ENCODE measurements around the gene SNX20. TPM values are rescaled to one million over a fixed set of nuclear protein-coding genes. Genes with fewer than 3 reads are reported as not detected.
A peak's percentile ranks its signal among the peaks of the same experiment; 100 is the strongest.

SNX20 gene
- total RNA-seq, 1 experiment from 2014 or later: not detected

DNA sequence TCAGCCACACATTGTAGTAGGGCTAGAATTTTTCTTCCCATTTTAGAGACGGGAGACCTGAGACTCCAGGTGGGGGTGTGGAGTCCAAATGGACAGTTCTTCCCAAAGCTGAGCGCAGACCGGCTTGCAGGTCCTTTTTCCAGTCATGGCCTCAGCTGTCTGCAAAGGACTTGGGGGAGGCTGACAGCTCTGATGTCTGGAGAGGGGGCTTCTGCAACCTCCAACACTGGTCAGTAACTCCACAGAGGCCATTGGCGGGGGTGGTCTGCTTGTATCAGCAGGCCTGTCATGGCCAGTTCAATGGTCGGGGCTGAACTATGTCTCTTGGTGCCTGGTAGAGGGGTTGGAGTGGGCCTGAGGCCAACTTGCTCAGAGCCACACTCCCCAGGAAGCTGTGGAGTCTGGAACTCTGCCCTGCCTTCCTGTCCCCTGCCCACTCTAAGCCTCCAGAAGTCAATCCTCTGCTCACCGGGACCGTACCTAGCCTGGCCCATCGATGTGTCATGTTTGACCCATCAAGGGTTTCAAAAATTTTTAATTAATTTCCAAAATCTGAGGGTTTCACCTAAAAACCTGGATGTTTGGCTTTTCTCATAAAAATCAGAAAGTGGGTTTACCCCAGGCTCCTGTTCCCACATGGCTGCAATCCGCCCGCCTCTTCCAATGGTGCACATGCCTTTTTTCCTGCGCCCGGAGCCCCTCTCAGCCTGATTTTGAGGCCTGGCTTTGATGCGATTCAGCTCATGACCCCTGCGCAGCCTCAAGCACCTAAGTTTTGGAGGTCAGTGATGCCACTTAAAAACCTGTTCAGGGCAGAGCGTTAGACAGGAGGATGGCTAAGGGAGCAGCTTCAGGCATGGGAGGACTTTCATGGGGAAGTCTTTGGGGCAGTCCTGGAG lies 39.9 kb downstream of the SNX20 start:
- in situ Hi-C loops (cut with HindIII; ENCODE audit: low sequenced_read_pairs): no loop called here
- no peak for DNase-seq (ENCODE audit: low spot score)

DNA sequence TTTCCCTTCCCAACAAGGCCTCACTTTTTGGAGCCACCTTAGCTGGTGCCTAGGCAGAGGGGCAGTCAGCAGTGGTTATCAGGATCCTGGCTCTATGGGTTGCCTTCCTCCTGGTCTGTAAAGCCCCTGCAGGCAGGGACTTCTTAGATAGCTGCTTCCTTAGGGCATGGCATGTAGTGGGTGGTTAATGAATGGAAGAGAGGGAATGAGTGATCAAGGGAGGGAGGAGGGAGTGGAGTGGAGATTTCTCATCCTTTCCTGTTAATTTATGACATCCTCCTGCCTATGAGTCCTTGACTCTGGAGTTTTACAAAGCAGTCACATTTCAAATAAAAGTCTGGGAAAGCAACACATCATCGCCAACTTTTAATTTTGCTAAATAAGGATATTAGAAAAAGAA lies 40.7 kb downstream of the SNX20 start:
- DNase-seq (ENCODE audit: low spot score): no peak
- in situ Hi-C loops (cut with HindIII; ENCODE audit: low sequenced_read_pairs): no loop called here

DNA sequence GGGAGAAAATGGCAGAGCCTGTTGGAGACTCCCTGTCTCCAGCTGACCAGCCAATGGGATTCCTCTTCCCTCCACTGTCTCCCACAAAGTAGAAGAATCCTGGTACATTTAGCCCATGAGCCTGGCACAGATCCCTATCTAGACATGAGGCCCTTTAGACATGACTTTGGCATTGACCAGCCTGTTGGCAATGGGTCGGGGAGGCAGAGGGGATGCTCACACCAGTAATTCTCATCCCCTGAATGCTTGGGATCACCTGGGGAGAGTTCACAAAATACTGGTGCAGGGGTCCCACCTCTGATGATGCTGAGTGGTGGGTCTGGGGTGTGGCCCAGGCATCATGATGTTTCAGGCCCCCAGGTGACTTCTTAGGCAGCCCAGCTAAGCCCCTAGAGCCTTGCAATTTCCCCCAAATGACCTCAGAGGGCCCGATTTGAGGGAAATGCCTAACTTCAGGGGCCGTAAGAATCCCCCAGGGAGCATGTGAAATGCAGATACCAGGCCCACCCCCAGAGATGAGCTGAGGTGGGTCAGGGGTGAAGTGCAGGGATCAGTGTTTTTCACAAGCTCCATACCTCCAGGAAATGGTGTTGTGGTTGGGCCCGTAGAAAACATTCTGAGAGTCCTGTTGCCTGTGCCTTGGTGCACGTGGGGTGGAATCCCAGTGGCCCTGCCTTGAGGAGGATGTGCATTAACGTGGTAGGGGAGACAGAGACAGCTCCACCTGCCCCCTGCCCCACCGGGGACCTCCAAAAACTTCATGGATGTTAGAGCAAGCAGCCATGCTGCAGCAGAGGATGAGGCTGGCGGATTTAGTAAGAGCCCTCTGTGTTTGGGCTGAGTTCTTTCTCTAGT lies 42.1 kb downstream of the SNX20 start:
- no peak for DNase-seq (ENCODE audit: low spot score)
- in situ Hi-C loops (cut with HindIII; ENCODE audit: low sequenced_read_pairs): no loop called here

DNA sequence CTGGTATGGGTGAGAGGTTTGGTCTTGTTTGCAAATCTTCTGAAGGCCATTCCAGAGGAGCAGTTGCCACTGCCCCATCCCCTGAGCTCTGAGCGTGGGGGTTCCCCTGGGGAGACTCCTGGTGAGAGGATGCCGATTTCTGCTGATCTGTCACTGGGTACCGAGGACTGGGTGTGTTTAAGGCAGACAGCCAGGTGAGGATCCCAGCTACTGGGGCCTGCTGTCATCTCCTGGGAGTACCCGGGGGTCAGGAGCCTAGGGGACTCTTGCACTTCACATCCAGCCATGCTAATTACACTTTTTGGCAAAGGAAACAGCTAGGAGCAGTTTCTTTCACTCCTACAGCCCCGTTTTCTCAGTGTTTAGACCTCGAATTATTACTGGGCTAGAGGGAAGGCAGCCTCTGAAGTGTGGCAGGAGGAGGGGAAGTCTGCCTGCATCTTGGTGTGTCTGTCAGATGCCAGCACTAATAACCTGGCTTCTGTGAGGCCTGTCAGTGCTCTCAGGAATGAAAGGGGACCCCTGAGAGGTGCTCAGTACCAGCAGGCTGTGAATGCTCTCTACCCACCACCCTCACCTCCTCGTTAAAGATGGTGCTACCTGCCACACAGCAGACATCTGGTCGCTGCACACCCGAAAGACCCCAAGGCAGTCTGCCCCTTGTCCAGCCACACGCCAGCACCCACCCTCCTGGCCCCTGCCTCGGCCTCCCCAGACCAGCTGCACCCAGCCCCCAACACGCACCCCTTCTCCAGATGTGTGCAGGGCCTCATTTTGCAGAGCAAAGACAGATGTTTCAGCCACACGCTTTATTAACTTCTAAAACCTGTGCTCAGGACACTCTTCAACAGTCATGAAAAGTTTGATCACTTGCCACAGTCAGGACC lies 43.2 kb downstream of the SNX20 start:
- no peak for DNase-seq (ENCODE audit: low spot score)
- in situ Hi-C loops (cut with HindIII; ENCODE audit: low sequenced_read_pairs): no loop called here

DNA sequence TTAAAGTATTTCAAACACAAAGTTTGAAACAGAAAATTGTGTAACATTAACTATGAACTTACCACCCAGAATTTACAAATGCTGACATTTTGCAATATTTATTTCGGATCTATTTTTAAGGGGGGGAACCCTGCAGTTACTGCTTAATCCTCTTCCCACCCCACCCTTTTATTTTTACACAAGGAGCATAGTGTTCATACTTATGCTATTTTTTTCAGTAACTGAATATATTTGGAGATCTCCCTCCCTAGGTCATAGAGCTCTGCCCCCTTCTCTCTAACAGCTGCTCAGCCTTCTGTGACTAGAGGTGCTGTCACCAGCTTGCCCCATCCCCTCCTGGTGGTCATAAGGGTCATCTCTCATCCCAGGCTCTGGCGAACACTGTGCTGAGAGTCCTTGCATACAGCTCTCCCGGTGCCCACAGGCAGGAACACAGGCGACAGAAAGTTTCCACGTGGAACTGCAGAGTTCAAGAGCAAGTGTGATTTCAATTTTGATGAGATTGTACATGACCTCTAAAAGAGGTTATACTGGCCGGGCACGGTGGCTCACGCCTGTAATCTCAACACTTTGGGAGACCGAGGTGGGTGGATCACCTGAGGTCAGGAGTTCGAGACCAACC lies 44.2 kb downstream of the SNX20 start:
- DNase-seq (ENCODE audit: low spot score): no peak
- in situ Hi-C loops (cut with HindIII; ENCODE audit: low sequenced_read_pairs): no loop called here

DNA sequence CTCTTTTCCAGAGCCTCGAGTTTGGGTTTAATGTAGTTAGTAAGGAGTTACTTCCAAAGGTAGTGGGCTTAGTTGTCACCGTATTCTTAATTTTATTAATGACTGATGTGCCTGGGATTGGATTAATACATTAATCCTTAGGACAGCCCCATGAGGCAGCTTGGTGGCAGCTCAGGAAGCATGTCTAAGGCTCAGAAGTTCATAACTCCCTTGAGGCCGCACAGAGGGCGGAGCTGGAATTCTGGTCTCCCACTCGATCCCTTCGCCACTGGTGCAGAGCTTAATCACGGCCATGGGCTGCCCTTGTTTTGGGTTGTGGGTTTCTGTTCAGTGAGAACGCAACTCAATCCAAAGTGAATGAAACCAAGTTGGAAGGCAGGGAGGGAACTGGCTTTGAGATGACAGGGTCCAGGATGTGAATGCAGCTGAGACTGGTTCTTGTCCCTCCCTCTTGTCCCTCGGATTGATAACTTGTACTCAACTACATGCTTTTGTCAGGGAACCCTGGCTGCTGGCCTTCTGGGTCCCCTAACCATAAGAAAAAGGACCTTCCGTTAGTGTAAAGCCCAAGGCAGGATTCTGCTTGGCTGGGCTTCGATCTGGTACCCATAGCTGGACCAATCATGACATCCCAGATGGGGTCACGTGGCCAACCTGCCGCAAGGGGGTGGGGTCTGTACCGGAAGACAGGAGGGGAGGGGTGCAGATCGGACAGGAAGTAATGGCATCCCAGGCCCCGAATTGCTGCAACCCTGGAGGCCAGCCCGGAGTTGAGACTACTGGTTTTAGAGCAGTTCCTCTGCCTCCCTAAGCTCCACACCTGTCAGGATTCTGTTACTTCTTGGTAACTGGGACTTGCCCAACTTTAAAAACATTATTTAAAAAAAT lies 45.4 kb downstream of the SNX20 start:
- in situ Hi-C loops (cut with HindIII; ENCODE audit: low sequenced_read_pairs): no loop called here
- no peak for DNase-seq (ENCODE audit: low spot score)

DNA sequence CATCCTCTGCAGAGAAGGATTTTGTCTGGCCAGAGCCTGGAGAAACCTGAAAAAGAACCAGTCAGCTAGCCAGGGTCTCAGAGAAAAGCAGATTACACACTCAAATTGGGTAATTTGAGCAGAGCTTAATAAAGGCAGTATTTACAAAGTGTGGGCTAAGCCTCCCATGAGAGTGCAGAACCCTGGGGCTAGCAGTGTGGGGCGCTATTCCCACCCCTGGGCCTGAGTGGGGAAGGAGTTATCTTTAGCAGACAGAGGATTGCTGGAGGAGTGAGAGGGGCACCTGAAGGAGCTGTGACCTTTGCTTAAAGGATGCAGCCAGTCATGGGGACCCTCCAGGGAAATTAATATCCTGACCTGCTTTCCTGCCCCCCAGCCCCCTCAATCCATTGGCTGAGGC lies 46.2 kb downstream of the SNX20 start:
- no peak for DNase-seq (ENCODE audit: low spot score)
- in situ Hi-C loops (cut with HindIII; ENCODE audit: low sequenced_read_pairs): no loop called here

DNA sequence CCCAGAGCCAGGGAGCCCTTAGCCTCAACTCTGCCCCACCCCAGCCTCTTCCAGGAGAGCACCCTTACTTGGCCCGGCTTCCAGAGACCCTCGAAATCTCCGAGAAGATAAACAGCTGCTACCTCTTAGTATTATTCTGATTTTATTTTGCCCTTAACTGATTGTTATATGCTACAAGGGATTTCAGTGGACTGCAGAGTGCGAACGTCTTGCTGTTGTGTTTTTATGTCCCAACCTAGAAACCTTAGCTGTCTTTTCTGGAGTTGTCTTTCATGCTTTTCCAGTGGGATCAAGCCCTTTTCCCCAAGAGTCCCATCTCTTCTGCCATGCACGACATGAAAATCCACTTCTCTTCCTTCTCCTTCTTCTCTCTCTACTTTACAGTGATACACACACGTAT lies 47.0 kb downstream of the SNX20 start:
- no peak for DNase-seq (ENCODE audit: low spot score)
- in situ Hi-C loops (cut with HindIII; ENCODE audit: low sequenced_read_pairs): no loop called here

DNA sequence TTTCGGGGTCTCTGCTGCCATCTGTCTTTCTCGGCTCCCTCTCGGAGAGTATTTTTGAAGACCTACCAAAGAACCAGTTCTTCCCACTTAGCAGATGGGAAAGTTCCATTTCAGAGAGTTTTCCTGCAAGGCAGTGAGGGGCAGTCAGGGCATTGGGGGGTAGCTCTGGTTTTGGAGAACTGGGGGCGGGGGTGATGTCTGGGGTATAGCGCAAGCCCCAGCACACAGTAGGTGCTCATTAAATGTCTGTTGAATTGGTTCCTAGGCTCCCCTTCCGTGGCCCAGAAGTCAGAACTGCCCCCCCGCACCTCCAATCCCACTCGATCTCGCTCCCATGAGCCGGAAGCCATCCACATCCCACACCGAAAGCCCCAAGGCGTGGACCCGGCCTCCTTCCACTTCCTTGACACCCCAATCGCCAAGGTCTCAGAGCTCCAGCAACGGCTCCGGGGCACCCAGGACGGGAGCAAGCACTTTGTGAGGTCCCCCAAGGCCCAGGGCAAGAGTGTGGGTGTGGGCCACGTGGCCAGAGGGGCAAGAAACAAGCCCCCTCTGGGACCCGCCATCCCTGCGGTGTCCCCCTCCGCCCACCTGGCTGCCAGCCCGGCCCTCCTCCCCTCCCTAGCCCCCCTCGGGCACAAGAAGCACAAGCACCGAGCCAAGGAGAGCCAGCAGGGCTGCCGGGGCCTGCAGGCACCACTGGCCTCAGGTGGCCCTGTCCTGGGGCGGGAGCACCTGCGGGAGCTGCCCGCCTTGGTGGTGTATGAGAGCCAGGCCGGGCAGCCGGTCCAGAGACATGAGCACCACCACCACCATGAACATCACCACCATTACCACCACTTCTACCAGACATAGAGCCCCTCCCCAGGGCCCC lies 47.9 kb downstream of the SNX20 start:
- in situ Hi-C loops (cut with HindIII; ENCODE audit: low sequenced_read_pairs): no loop called here
- DNase-seq (ENCODE audit: low spot score): no peak

DNA sequence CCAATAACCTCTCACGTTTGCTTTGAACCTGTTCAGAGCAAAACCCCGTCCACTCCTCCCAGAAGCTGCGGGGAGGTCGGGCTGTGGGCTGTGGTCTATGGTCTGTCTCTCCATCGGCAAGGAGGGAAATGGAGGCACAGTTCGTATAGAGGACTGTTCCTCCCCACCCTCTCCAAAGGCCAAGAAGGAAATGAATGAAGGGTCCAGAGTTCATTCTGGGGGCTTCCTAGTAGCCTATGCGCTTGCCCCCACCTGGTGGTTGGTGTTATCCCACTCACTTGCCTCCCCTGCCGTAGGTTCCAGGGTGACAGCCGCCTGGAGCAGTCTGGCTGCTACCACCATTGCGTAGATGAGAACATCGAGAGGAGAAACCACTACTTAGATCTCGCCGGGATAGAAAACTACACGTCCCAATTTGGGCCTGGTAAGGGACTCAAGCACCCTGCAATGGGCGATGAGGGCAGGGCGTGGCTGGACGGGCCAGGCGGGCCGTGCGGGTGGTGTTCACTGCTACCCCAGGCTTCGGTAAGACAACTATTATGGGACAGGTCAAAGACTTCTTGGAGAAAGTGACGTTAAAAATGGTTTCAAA lies 49.0 kb downstream of the SNX20 start:
- in situ Hi-C loops (cut with HindIII; ENCODE audit: low sequenced_read_pairs): no loop called here
- no peak for DNase-seq (ENCODE audit: low spot score)

DNA sequence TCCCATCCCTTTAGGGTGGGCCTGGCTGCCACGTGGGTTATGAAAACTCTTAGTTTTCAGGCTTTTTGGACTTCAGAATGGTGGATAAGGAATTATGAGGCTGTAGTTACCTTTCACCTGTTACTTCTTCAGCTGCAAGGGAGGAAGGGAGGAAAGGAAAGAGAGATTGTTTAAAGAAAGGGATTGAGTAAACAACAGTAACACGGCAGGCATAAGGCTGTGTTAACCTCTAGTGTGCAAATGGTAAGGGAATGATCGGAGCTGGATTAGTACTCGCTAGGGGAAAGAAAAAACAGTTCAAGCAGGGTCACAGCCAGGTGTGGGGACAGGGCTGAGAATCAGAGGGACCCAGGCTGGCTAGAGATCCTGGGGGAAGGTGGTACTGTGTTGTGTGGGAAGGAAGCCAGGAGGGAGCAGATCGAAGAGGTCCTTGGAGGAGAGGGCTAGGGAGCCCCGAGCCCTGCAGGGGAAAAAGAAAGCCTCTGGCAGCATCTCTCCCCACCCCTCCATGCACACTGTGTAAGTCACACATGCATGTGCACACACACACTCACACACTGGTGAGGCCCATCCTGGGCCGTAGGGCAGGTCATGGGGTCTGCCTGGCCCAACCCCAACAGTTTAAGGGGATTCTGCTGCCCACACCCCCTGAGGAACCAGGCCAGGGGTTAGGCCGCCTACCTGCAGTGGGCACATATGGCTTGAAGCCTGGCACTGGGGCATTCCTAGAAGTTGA lies 49.7 kb downstream of the SNX20 start:
- no peak for DNase-seq (ENCODE audit: low spot score)
- in situ Hi-C loops (cut with HindIII; ENCODE audit: low sequenced_read_pairs): no loop called here

DNA sequence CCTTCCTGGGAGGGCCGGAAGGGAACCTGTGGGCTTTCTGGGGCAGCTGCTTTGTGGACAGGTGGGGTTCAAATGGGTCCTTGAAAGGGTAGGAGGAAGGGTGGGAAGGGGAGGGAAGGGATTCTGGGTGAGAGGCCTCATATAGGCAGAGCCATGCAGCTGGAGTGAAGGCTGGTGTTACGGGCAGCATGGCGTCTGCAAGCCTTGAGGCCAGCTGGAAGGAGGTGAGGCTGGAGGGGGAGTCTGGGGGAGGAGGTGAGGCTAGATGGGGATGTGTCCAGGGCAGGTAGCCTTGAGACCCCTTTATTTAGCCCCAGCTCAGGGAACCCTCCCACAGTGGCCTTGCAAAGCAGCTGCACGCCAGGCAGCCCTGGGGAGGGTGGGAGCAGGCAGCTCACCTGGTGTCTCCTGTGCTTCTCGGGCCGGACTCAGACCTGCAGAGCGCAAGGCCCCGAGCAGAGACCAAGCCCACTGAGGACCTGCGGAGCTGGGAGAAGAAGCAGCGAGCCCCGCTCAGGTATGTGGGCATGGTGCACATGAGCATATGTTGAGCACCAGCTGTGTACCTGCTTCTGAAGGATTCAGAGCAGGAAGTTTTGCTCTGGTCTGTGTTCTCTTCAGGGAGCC lies 50.6 kb downstream of the SNX20 start:
- in situ Hi-C loops (cut with HindIII; ENCODE audit: low sequenced_read_pairs): no loop called here
- DNase-seq (ENCODE audit: low spot score): no peak

DNA sequence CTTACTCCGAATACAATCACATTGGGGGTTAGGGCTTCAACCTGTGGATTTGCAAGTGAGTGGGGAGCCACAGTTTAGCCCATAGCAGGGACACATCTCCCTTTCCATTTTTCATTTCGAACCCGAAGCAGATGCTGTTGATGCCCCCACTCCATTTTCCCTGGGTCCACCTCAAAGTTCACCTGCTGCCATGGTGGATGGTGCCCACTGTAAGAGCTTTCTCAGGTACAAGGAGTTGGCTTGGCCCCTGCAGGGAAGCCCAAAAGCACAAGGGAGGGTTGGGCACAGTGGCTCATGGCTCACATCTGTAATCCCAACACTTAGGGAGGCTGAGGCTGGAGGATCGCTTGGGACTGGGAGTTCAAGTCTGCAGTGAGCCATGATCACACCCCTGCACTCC lies 51.8 kb downstream of the SNX20 start:
- in situ Hi-C loops (cut with HindIII; ENCODE audit: low sequenced_read_pairs): no loop called here
- DNase-seq (ENCODE audit: low spot score): no peak

DNA sequence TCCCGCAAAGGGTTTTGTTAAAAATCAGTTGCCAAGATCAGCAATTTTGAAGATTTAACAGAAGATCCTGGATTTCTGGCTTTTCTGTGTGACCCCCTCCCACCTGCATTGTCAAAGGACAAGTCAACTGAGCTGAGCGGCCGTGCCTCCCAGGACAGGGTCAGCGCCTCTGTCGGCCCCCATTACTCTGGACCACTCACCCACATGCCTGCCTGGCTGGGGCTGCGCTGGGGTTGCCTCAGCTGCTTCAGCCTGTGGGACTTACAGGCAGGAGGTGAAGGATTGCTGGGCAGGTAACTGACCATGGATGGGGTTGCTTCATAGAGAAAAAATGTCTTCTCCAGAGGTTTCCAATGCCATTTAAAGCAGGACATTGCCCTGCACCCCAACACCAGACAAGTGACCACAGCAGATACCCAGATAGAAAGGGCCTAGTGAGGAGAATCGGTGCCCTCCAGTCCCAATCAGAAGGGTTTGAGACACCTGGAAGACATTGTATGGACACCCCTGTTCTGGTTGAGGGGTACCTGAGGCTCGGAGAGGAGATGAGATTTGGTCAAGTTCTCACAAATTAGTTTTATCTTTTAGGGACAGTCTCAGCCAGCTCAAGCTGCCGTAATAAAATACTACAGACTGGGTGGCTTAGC lies 52.8 kb downstream of the SNX20 start:
- in situ Hi-C loops (cut with HindIII; ENCODE audit: low sequenced_read_pairs): no loop called here

DNA sequence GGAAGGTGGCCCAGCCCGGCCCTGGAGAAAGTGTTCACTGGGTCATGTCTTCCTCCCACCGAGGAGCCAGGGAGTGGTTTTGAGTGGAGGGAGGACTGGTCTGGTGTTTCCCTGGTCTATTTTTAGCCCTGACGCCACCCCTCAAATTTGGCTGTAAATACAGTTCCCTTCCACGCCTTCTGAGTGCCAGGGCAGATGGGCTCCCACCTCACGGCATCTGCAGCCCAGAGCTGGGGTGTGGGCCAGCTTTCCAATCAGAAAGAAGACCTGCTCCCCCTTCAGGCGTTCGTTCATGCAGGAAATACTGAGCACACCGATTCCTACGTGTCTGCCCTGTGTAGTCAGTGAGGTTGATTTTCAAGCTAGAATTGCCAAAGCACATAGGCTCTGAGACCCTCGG lies 53.7 kb downstream of the SNX20 start:
- DNase-seq (ENCODE audit: low spot score): peak; percentile 52
- in situ Hi-C loops (cut with HindIII; ENCODE audit: low sequenced_read_pairs): no loop called here

More for the DNA sequence above, 52.8 kb downstream of the SNX20 start:
- DNase-seq (ENCODE audit: low spot score): no peak
